Hepatocyte (in vitro differentiated cells): Measurements from ENCODE around the gene AMH. TPM values are rescaled to one million over a fixed set of nuclear protein-coding genes. Genes with fewer than 3 reads are reported as not detected.

Source experiments
- DNase-seq: peaks from one replicate; pipeline ENCODE4 v3.0.0-alpha.2; 2016; ENCODE audit warnings: low spot score
- H2AFZ ChIP-seq: fragments of 200-600 bp; sonication (generic); 2 replicates; pipeline ENCODE4 v1.6.0; 2016; ENCODE audit warnings: antibody characterized with exemption, mild to moderate bottlenecking
- H3K27ac ChIP-seq: fragments of 200-600 bp; sonication (generic); 2 replicates; pipeline ENCODE4 v1.5.1; 2016; ENCODE audit warnings: mild to moderate bottlenecking
- H3K27me3 ChIP-seq: fragments of 200-600 bp; sonication (generic); 2 replicates; pipeline ENCODE4 v1.6.1; 2016
- H3K36me3 ChIP-seq: fragments of 200-600 bp; sonication (generic); replicated peaks from 2 replicates; pipeline ENCODE4 v1.5.1; 2016; ENCODE audit warnings: low read depth; ENCODE audit not compliant: insufficient read depth
- H3K4me1 ChIP-seq: fragments of 200-600 bp; sonication (generic); 2 replicates; pipeline ENCODE4 v1.5.1; 2016; ENCODE audit warnings: mild to moderate bottlenecking, moderate library complexity; ENCODE audit not compliant: insufficient read depth
- H3K4me2 ChIP-seq: fragments of 200-600 bp; sonication (generic); 2 replicates; pipeline ENCODE4 v1.6.0; 2016
- H3K4me3 ChIP-seq: fragments of 200-600 bp; sonication (generic); 2 replicates; pipeline ENCODE4 v1.5.1; 2016; ENCODE audit warnings: mild to moderate bottlenecking
- H3K79me2 ChIP-seq: fragments of 200-600 bp; sonication (generic); 2 replicates; pipeline ENCODE4 v1.6.0; 2017; ENCODE audit warnings: mild to moderate bottlenecking
- H3K9me2 ChIP-seq: fragments of 200-600 bp; sonication (generic); replicated peaks from 2 replicates; pipeline ENCODE4 v1.6.0; 2017; ENCODE audit warnings: mild to moderate bottlenecking; ENCODE audit not compliant: insufficient read depth
- H3K9me3 ChIP-seq: fragments of 200-600 bp; sonication (generic); 2 replicates; pipeline ENCODE4 v1.5.1; 2016; ENCODE audit warnings: low read depth, mild to moderate bottlenecking
- H4K20me1 ChIP-seq: fragments of 200-600 bp; sonication (generic); 2 replicates; pipeline ENCODE4 v1.6.0; 2016; ENCODE audit warnings: mild to moderate bottlenecking; ENCODE audit not compliant: insufficient read depth, poor library complexity, severe bottlenecking
- CTCF ChIP-seq: fragments of 200-600 bp; sonication (generic); IDR thresholded peaks from 2 replicates; pipeline ENCODE4 v1.5.1; 2016; ENCODE audit warnings: antibody characterized with exemption, mild to moderate bottlenecking; ENCODE audit not compliant: poor library complexity
- EZH2 ChIP-seq: fragments of 200-600 bp; sonication (generic); IDR thresholded peaks from 2 replicates; pipeline ENCODE4 v1.6.1; 2016; ENCODE audit warnings: antibody characterized with exemption, mild to moderate bottlenecking, borderline replicate concordance
- EZH2phosphoT487 ChIP-seq: fragments of 200-600 bp; sonication (generic); IDR thresholded peaks from one replicate; pipeline ENCODE4 v1.6.1; 2018; ENCODE audit warnings: antibody characterized with exemption, mild to moderate bottlenecking, low read depth, moderate library complexity; ENCODE audit not compliant: unreplicated experiment, severe bottlenecking
- WGBS: methylation state at CpG from one replicate; pipeline ENCODE4 v1.1.6; 2016; ENCODE audit warnings: low lambda C conversion rate; ENCODE audit errors: missing lambda C conversion rate; 5-methylcytosine and 5-hydroxymethylcytosine counted together
- polyA plus RNA-seq: library from polyadenylated mRNA; unstranded; fragments of >200 nt; fragmentation: Nextera tagmentation; extraction: Ambion mirVana; gene quantifications from 2 replicates; pipeline ENCODE4 v1.2.1, GENCODE V29; 2016
- total RNA-seq: library from RNA; depleted of rRNA; stranded (reverse); fragments of >200 nt; gene quantifications from 2 replicates; pipeline ENCODE4 v1.2.3, GENCODE V29; 2014

The AMH gene
- total and polyA plus RNA-seq, 2 experiments from 2014 or later: 8.2 to 20.9 TPM

- Histone ChIP-seq H3K9me3 (no peaks in the 10 kb centered on the region), H3K4me1 (peaks cover 26% of the 10 kb centered on the region), H3K4me3 (no peak overlapping the region), H3K27me3 (peaks cover 63% of the 10 kb centered on the region), H2AFZ (no peak overlapping the region), H3K4me2 (no peak overlapping the region), H3K9me2 (no peaks in the 10 kb centered on the region), H3K36me3 (no peaks in the 10 kb centered on the region), H4K20me1 (peaks cover 3% of the 10 kb centered on the region), H3K79me2 (no peaks in the 10 kb centered on the region), H3K27ac (no peak overlapping the region)
- 86% methylated on average over 20 of the region's 20 CpGs for WGBS
- TF ChIP-seq EZH2 (no peak), CTCF (no peak)
- no peak for DNase-seq
Measured at GRCh38 chr19:2286402-2287140, 37.4 kb downstream of the AMH start.

GRCh38 chr19:2287585-2288337, 38.6 kb downstream of the AMH start:
- DNase-seq: no peak
- H3K27ac ChIP-seq: no peak overlapping the region
- no peaks in the 10 kb centered on the region for H3K79me2 ChIP-seq
- H3K9me2 ChIP-seq: no peaks in the 10 kb centered on the region
- H3K4me1 ChIP-seq: peaks cover 15% of the 10 kb centered on the region
- TF ChIP-seq EZH2phosphoT487: no peak
- no peak for TF ChIP-seq CTCF
- no peak for TF ChIP-seq EZH2
- H2AFZ ChIP-seq: no peak overlapping the region
- H3K4me2 ChIP-seq: no peak overlapping the region
- 87% methylated on average over 13 of the region's 13 CpGs for WGBS
- H3K4me3 ChIP-seq: no peak overlapping the region
- no peaks in the 10 kb centered on the region for H3K9me3 ChIP-seq
- H4K20me1 ChIP-seq: peaks cover 3% of the 10 kb centered on the region
- H3K27me3 ChIP-seq: peaks cover 65% of the 10 kb centered on the region
- H3K36me3 ChIP-seq: no peaks in the 10 kb centered on the region

GRCh38 chr19:2288338-2288817, 39.3 kb downstream of the AMH start:
- WGBS: 90% methylated on average over 17 of the region's 17 CpGs
- no peaks in the 10 kb centered on the region for H3K36me3 ChIP-seq
- H2AFZ ChIP-seq: no peak overlapping the region
- no peaks in the 10 kb centered on the region for H3K9me2 ChIP-seq
- H3K9me3 ChIP-seq: no peaks in the 10 kb centered on the region
- no peak overlapping the region for H3K4me3 ChIP-seq
- no peaks in the 10 kb centered on the region for H3K79me2 ChIP-seq
- peaks cover 66% of the 10 kb centered on the region for H3K27me3 ChIP-seq
- no peak overlapping the region for H3K4me2 ChIP-seq
- H3K4me1 ChIP-seq: peaks cover 15% of the 10 kb centered on the region
- TF ChIP-seq EZH2 (no peak), CTCF (no peak), EZH2phosphoT487 (no peak)
- no peak overlapping the region for H3K27ac ChIP-seq
- H4K20me1 ChIP-seq: peaks cover 3% of the 10 kb centered on the region
- no peak for DNase-seq
